Calu3 (cell line): ENCODE measurements around the gene TENM3. TPM values are rescaled to one million over a fixed set of nuclear protein-coding genes. Genes with fewer than 3 reads are reported as not detected.

ENCODE experiments used
- BruUV-seq: library from RNA; stranded (reverse); fragments of 400-500 nt; replicated peaks from 2 replicates; lab custom pipeline; 2021; lab: Mats Ljungman, UMichigan
- CTCF ChIA-PET: fragments of 300-600 bp; sonication (Branson Sonifier 250); formaldehyde crosslinking; loops from one replicate; lab custom pipeline; 2022; ENCODE audit warnings: antibody characterized with exemption; lab: Charles Lee
- DNase-seq: peaks from one replicate; pipeline ENCODE4 v3.0.0; 2022
- H3K27ac Mint-ChIP-seq: one replicate; pipeline ENCODE4 v1.8.0; 2022; ENCODE audit warnings: mixed read lengths; ENCODE audit not compliant: unreplicated experiment
- H3K27me3 Mint-ChIP-seq: one replicate; pipeline ENCODE4 v1.8.0; 2022; ENCODE audit warnings: mixed read lengths; ENCODE audit not compliant: unreplicated experiment
- H3K36me3 Mint-ChIP-seq: one replicate; pipeline ENCODE4 v1.8.0; 2022; ENCODE audit warnings: mild to moderate bottlenecking, moderate library complexity, mixed read lengths; ENCODE audit not compliant: insufficient read depth, unreplicated experiment
- H3K4me1 Mint-ChIP-seq: one replicate; pipeline ENCODE4 v1.8.0; 2022; ENCODE audit warnings: mild to moderate bottlenecking, low read depth, mixed read lengths; ENCODE audit not compliant: unreplicated experiment
- H3K4me3 Mint-ChIP-seq: one replicate; pipeline ENCODE4 v1.8.0; 2022; ENCODE audit warnings: mild to moderate bottlenecking, low read depth, moderate library complexity, mixed read lengths; ENCODE audit not compliant: unreplicated experiment
- H3K9me3 Mint-ChIP-seq: one replicate; pipeline ENCODE4 v1.8.0; 2022; ENCODE audit warnings: low read depth, mixed read lengths; ENCODE audit not compliant: unreplicated experiment
- intact Hi-C: fragments of 100-400 bp; cut with micrococcal nuclease; formaldehyde crosslinking; loops from one replicate; pipeline ENCODE4 v1.10.0; 2022; ENCODE audit not compliant: unreplicated experiment
- total RNA-seq: library from RNA; stranded (reverse); gene quantifications from 2 replicates; pipeline ENCODE4 v1.2.3, GENCODE V29; 2022
- TF ChIP-seq, protein P1 (sequence below): fragments of 200-600 bp; IDR thresholded peaks from one replicate; pipeline ENCODE4 v1.8.0; 2022; ENCODE audit warnings: antibody characterized with exemption; ENCODE audit not compliant: unreplicated experiment

TENM3 gene
- total RNA-seq, 1 experiment from 2014 or later: 5.9 TPM

DNA sequence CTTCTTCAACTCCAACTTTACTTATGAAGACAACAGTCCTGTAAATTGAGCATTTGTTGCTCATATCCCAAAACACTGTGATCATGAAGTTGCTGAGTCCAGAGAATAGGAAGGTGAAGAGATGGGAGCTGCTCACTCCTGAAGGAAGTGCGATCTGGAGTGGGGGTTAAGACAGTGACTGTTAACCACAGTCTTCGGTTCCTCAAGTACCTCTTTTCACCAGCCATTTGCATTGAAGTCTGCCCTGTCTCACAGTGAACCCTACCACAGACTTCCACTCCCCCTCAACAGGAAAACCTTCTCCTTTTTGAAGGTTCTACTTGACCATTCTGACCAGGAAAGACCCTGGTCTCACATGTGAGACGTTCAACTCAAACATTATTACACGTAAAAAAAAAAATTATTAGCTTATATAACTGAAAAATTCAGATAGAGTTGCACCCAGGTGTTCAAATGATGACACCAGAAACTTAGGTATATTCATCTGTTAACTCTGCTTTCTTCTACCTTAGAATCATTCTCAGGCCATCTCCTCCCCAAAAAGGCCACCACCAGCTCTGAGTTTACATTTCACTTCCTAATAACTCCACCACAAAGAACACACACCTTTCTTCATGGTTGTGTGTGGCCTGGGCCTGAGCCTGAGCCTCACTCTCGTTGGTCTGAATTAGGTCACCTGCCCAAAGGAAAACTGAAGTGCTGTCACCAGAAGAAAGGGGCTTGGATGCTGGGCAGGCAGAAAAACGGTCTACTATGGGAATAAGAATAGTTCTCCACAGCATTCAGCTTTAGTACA, 474.8 kb downstream of the TENM3 start:
- intact Hi-C loops: no loop called here
- Mint-ChIP-seq H3K4me1 (no peaks in the 10 kb centered on the region), H3K27ac (no peak overlapping the region), H3K4me3 (no peak overlapping the region), H3K9me3 (no peaks in the 10 kb centered on the region), H3K27me3 (no peaks in the 10 kb centered on the region), H3K36me3 (no peaks in the 10 kb centered on the region)
- BruUV-seq: no TSS peak
- TF ChIP-seq, protein P1, sequence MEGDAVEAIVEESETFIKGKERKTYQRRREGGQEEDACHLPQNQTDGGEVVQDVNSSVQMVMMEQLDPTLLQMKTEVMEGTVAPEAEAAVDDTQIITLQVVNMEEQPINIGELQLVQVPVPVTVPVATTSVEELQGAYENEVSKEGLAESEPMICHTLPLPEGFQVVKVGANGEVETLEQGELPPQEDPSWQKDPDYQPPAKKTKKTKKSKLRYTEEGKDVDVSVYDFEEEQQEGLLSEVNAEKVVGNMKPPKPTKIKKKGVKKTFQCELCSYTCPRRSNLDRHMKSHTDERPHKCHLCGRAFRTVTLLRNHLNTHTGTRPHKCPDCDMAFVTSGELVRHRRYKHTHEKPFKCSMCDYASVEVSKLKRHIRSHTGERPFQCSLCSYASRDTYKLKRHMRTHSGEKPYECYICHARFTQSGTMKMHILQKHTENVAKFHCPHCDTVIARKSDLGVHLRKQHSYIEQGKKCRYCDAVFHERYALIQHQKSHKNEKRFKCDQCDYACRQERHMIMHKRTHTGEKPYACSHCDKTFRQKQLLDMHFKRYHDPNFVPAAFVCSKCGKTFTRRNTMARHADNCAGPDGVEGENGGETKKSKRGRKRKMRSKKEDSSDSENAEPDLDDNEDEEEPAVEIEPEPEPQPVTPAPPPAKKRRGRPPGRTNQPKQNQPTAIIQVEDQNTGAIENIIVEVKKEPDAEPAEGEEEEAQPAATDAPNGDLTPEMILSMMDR: no peak
- no peak for DNase-seq
- CTCF ChIA-PET: no interaction called here

- intact Hi-C loops: no loop called here
- no peaks in the 10 kb centered on the region for H3K36me3 Mint-ChIP-seq
- TF ChIP-seq, protein P1: no peak
- H3K27me3 Mint-ChIP-seq: no peaks in the 10 kb centered on the region
- DNase-seq: no peak
- H3K9me3 Mint-ChIP-seq: no peaks in the 10 kb centered on the region
- H3K4me1 Mint-ChIP-seq: no peaks in the 10 kb centered on the region
- CTCF ChIA-PET: no interaction called here
- no peak overlapping the region for H3K27ac Mint-ChIP-seq
- no TSS peak for BruUV-seq
- no peak overlapping the region for H3K4me3 Mint-ChIP-seq
These were observed 481.2 kb downstream of the TENM3 start for GRCh38 chr4:182724414-182724813.

DNA sequence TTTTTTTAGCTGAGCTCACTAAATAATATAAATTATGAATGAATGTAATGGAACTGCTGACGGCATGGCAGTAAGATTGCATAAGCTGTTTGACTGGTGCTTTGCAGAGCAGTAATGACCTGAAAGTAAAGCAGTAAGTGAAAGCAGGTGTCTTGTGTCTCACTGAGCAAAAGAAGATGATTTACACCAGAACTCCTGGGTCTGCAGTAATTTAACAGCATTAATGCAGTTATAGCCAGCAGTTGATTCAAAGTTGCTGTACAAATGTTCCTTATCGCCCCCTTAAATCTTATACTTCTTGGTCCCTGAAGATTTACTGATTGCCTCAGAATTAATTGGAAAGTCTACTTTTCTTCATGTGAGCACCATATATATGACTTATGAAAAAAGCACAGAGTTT, 486.3 kb downstream of the TENM3 start:
- H3K9me3 Mint-ChIP-seq: peaks cover 2% of the 10 kb centered on the region
- DNase-seq: no peak
- TF ChIP-seq, protein P1: no peak
- no TSS peak for BruUV-seq
- no peaks in the 10 kb centered on the region for H3K4me1 Mint-ChIP-seq
- H3K36me3 Mint-ChIP-seq: no peaks in the 10 kb centered on the region
- no peak overlapping the region for H3K27ac Mint-ChIP-seq
- H3K27me3 Mint-ChIP-seq: no peaks in the 10 kb centered on the region
- no peak overlapping the region for H3K4me3 Mint-ChIP-seq
- CTCF ChIA-PET: no interaction called here
- intact Hi-C loops: no loop called here

GRCh38 chr4:182730791-182731190, 487.6 kb downstream of the TENM3 start:
- DNase-seq: no peak
- Mint-ChIP-seq H3K27ac (no peak overlapping the region), H3K9me3 (peaks cover 2% of the 10 kb centered on the region), H3K27me3 (no peaks in the 10 kb centered on the region), H3K4me1 (no peaks in the 10 kb centered on the region), H3K36me3 (no peaks in the 10 kb centered on the region), H3K4me3 (no peak overlapping the region)
- CTCF ChIA-PET: no interaction called here
- no TSS peak for BruUV-seq
- TF ChIP-seq, protein P1: no peak
- intact Hi-C loops: no loop called here
